ENCODE measurements around the gene DOCK1.

- TF ChIP-seq CTCF (IDR thresholded peaks at IDR 0.05): no peak
- no peak for TF ChIP-seq POLR2A (IDR thresholded peaks at IDR 0.05)
Measured at GRCh38 chr10:126950401-126951105, 45.3 kb downstream of the DOCK1 start.
